Body of pancreas (tissue), 4 donors: Measurements from ENCODE around the gene KLF15. TPM values are rescaled to one million over a fixed set of nuclear protein-coding genes. Genes with fewer than 3 reads are reported as not detected.

Experiments
- ATAC-seq: fragments of 150-250 bp; one replicate; pipeline ENCODE4 v1.9.1; 2016
- DNase-seq, 4 donors: peaks; one replicate each; pipeline ENCODE4 v3.0.0-alpha.2; 2019
- H3K27ac ChIP-seq, 4 donors: fragments of 200-600 bp; sonication (generic); 1 replicate in 3 of 4; 2 replicates in 1 of 4; pipeline versions ENCODE4 v1.5.1 to v1.6.1; 2016 to 2019; ENCODE audit warnings: mild to moderate bottlenecking in 1 of 4, mixed read lengths in 1 of 4, moderate library complexity in 1 of 4
- H3K27me3 ChIP-seq, 2 donors: fragments of 200-600 bp; sonication (generic); one replicate each; pipeline ENCODE4 v1.6.0; 2016; ENCODE audit warnings: mild to moderate bottlenecking in 1 of 2
- H3K36me3 ChIP-seq, 2 donors: fragments of 200-600 bp; sonication (generic); replicated peaks in 1 of 2; 2 replicates each; pipeline ENCODE4 v1.5.1; 2016; ENCODE audit warnings: low read depth in 2 of 2; ENCODE audit not compliant: insufficient read depth in 1 of 2
- H3K4me1 ChIP-seq: fragments of 200-600 bp; sonication (generic); one replicate; pipeline ENCODE4 v1.6.0; 2016
- H3K4me3 ChIP-seq, 2 donors: fragments of 200-600 bp; sonication (generic); 1 replicate in 1 of 2; 2 replicates in 1 of 2; pipeline ENCODE4 v1.5.1; 2016 to 2019
- H3K9me3 ChIP-seq, 3 donors: fragments of 200-600 bp; sonication (generic); 1 replicate in 2 of 3; 2 replicates in 1 of 3; pipeline ENCODE4 v1.5.1; 2016
- CTCF ChIP-seq, 7 experiments: fragments of 450-650 bp in 4 of 7; fragments of 200-600 bp in 3 of 7; sonication (generic) in 3 of 7; IDR thresholded peaks; one replicate each; pipeline ENCODE4 v1.5.1; 2016 to 2019; ENCODE audit warnings: antibody characterized with exemption in 7 of 7
- POLR2A ChIP-seq, 3 donors: fragments of 450-650 bp; IDR thresholded peaks; one replicate each; pipeline ENCODE4 v1.6.1; 2016; ENCODE audit warnings: antibody characterized with exemption in 3 of 3, mild to moderate bottlenecking in 2 of 3
- WGBS, 2 donors: methylation state at CpG; one replicate each; pipeline ENCODE4 v1.1.5; 2017; 5-methylcytosine and 5-hydroxymethylcytosine counted together
- intact Hi-C: fragments of 100-400 bp; cut with DNase I; formaldehyde crosslinking; loops from one replicate; pipeline ENCODE4 v1.15.1; 2023
- total RNA-seq, 2 donors: library from RNA; depleted of rRNA; stranded (reverse); fragments of >200 nt; gene quantifications; one replicate each; pipeline ENCODE4 v1.1.0, GENCODE V29; 2016

KLF15 gene
- total RNA-seq, result 10 to 100 TPM; 37.4 to 40.2 TPM

GRCh38 chr3:126357295-126358037 is at the start of gene KLF15:
TSS of gene KLF15 (minus strand) at chr3:126357408. CDS start at chr3:126352922, 4,486 bp downstream.
- Histone ChIP-seq H3K36me3 (no peaks in the 10 kb centered on the region), H3K4me3 (peak within 1 kb of the TSS; percentile 39 to 46), H3K9me3 (no peaks in the 10 kb centered on the region), H3K27me3 (no peaks in the 10 kb centered on the region), H3K27ac (peak within 1 kb of the TSS; percentile 98 to 99 (median 99)), H3K4me1 (peaks cover 45% of the 10 kb centered on the region)
- intact Hi-C loops, result loop anchor here (10.0 kb wide), 1 partner anchor 97 kb away; no protein-coding TSS in a partner anchor
- WGBS, 2 donors, result 0 to 1% methylated on average over 15 to 79 of the region's 86 CpGs
- ATAC-seq, result peak; percentile 77
- DNase-seq, result peak; percentile 88 to 93 (median 91)
- TF ChIP-seq CTCF (IDR thresholded peaks at IDR 0.05) (no peak), POLR2A (IDR thresholded peaks at IDR 0.05) (peak; percentile 16 to 81 (median 48))

- H3K27me3 ChIP-seq, result no peaks in the 10 kb centered on the region
- 85 to 88% methylated on average over 7 to 14 of the region's 15 CpGs for WGBS, 2 donors
- H3K9me3 ChIP-seq, result no peaks in the 10 kb centered on the region
- no peaks in the 10 kb centered on the region for H3K4me1 ChIP-seq
- H3K27ac ChIP-seq, result no peak overlapping the region
- no peak for DNase-seq
- no peaks in the 10 kb centered on the region for H3K36me3 ChIP-seq
- no peak for ATAC-seq
- TF ChIP-seq CTCF (IDR thresholded peaks at IDR 0.05), result no peak
- no peak for TF ChIP-seq POLR2A (IDR thresholded peaks at IDR 0.05)
- intact Hi-C loops, result no loop called here
- no peak overlapping the region for H3K4me3 ChIP-seq
These were observed 49.4 kb upstream of the KLF15 start for GRCh38 chr3:126406389-126407296.

GRCh38 chr3:126402666-126403302 is 45.6 kb upstream of the KLF15 start:
- no peaks in the 10 kb centered on the region for H3K4me1 ChIP-seq
- no peaks in the 10 kb centered on the region for H3K9me3 ChIP-seq
- no peaks in the 10 kb centered on the region for H3K27me3 ChIP-seq
- no peak for TF ChIP-seq POLR2A (IDR thresholded peaks at IDR 0.05)
- TF ChIP-seq CTCF (IDR thresholded peaks at IDR 0.05), result no peak
- H3K36me3 ChIP-seq, result no peaks in the 10 kb centered on the region
- ATAC-seq (no peak), DNase-seq (no peak)
- H3K27ac ChIP-seq, result no peak overlapping the region
- H3K4me3 ChIP-seq, result no peak overlapping the region
- 71 to 75% methylated on average over 12 of the region's 12 CpGs for WGBS, 2 donors
- intact Hi-C loops, result no loop called here

DNA sequence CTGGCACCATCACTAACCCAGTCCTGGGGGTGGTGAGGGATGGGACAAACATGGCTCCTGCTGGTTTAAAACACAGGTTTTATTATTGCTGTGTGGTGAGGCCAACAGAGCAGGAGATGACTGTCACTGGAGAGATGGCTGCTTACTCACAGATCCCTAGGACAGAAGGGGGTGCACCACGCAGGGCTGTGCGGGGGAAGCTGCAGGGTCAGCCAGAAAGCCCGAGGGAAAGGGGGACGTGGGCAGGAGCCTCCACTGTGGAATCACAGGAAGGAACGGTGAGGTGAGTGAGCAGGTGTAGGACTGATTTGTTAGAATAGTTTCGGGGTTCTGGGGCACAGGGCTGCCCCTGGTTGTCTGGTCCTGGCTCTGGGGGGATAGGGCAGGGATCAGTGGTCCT is 45.0 kb upstream of the KLF15 start:
- intact Hi-C loops, result no loop called here
- TF ChIP-seq POLR2A (IDR thresholded peaks at IDR 0.05), result no peak

More for the DNA sequence above, 45.0 kb upstream of the KLF15 start:
- Histone ChIP-seq H3K36me3 (no peaks in the 10 kb centered on the region), H3K27me3 (no peaks in the 10 kb centered on the region), H3K27ac (no peak overlapping the region), H3K4me3 (no peak overlapping the region), H3K9me3 (no peaks in the 10 kb centered on the region), H3K4me1 (no peaks in the 10 kb centered on the region)
- DNase-seq (no peak), ATAC-seq (no peak)
- WGBS, 2 donors, result 64 to 72% methylated on average over 6 of the region's 6 CpGs
